Testis (tissue), 3 donors: ENCODE measurements around the gene CNFN. TPM values are rescaled to one million over a fixed set of nuclear protein-coding genes. Genes with fewer than 3 reads are reported as not detected.

ENCODE experiments used
- DNase-seq: peaks from one replicate; pipeline ENCODE4 v3.0.0-alpha.2; 2019
- H3K27ac ChIP-seq, 2 donors: fragments of 200-600 bp; sonication (generic); one replicate each; pipeline ENCODE4 v1.5.1; 2019
- H3K27me3 ChIP-seq: fragments of 200-600 bp; sonication (generic); one replicate; pipeline ENCODE4 v1.5.1; 2019
- H3K36me3 ChIP-seq: fragments of 200-600 bp; sonication (generic); one replicate; pipeline ENCODE4 v1.5.1; 2017; ENCODE audit warnings: low read depth; ENCODE audit errors: missing control alignments
- H3K4me1 ChIP-seq: fragments of 200-600 bp; sonication (generic); one replicate; pipeline ENCODE4 v1.5.1; 2019
- H3K4me3 ChIP-seq, 2 donors: fragments of 200-600 bp; sonication (generic); one replicate each; pipeline ENCODE4 v1.5.1; 2017 to 2019
- H3K9me3 ChIP-seq: fragments of 200-600 bp; sonication (generic); one replicate; pipeline ENCODE4 v1.5.1; 2017
- CTCF ChIP-seq, 3 experiments: fragments of 450-650 bp in 2 of 3; fragments of 200-600 bp in 1 of 3; sonication (generic) in 1 of 3; IDR thresholded peaks; one replicate each; pipeline ENCODE4 v1.5.1; 2016 to 2019; ENCODE audit warnings: antibody characterized with exemption in 3 of 3, mild to moderate bottlenecking in 2 of 3, moderate library complexity in 1 of 3
- POLR2A ChIP-seq: fragments of 450-650 bp; IDR thresholded peaks from one replicate; pipeline ENCODE4 v1.6.1; 2017; ENCODE audit warnings: antibody characterized with exemption, mild to moderate bottlenecking, moderate library complexity
- WGBS, 2 donors: methylation state at CpG; one replicate each; pipeline ENCODE4 v1.1.5; 2018; 5-methylcytosine and 5-hydroxymethylcytosine counted together
- intact Hi-C: fragments of 100-400 bp; cut with DNase I; formaldehyde crosslinking; loops from one replicate; pipeline ENCODE4 v1.15.1; 2023; ENCODE audit warnings: low total_unique reads
- polyA plus RNA-seq: library from polyadenylated mRNA; stranded (reverse); fragments of 350-450 nt; fragmentation: Illumina TruSeq; extraction: RNeasy Lipid Tissue Mini Kit (QIAGEN cat#74804); gene quantifications from one replicate; pipeline ENCODE4 v1.2.3, GENCODE V29; 2014; ENCODE audit warnings: low read depth, low replicate concordance; ENCODE audit not compliant: insufficient read depth
- total RNA-seq, 2 donors: library from RNA; depleted of rRNA; stranded (reverse); fragments of >200 nt; gene quantifications; one replicate each; pipeline ENCODE4 v1.2.3, GENCODE V29; 2016

CNFN gene
- total and polyA plus RNA-seq, 3 donors from 2014 or later: 1.9 to 5.0 (median 2.2) TPM

- no peaks in the 10 kb centered on the region for H3K9me3 ChIP-seq
- no peak overlapping the region for H3K4me3 ChIP-seq
- H3K36me3 ChIP-seq: no peaks in the 10 kb centered on the region
- WGBS, 2 donors: 68 to 77% methylated on average over 4 of the region's 4 CpGs
- H3K4me1 ChIP-seq: peaks cover 4% of the 10 kb centered on the region
- intact Hi-C loops: no loop called here
- no peak for TF ChIP-seq POLR2A
- no peak for TF ChIP-seq CTCF (IDR thresholded peaks at IDR 0.05)
- H3K27me3 ChIP-seq: no peaks in the 10 kb centered on the region
- no peak overlapping the region for H3K27ac ChIP-seq
- DNase-seq: no peak
Observed at GRCh38 chr19:42392165-42392564, 2.1 kb upstream of the CNFN start.

- no peak overlapping the region for H3K27ac ChIP-seq
- no peak overlapping the region for H3K4me3 ChIP-seq
- H3K27me3 ChIP-seq: no peaks in the 10 kb centered on the region
- H3K9me3 ChIP-seq: no peaks in the 10 kb centered on the region
- intact Hi-C loops: no loop called here
- peaks cover 4% of the 10 kb centered on the region for H3K4me1 ChIP-seq
- H3K36me3 ChIP-seq: no peaks in the 10 kb centered on the region
- DNase-seq: no peak
- no peak for TF ChIP-seq CTCF (IDR thresholded peaks at IDR 0.05)
- TF ChIP-seq POLR2A: no peak
- WGBS, 2 donors: 74 to 83% methylated on average over 16 to 18 of the region's 20 CpGs
Observed at GRCh38 chr19:42388851-42389489, 1.1 kb downstream of the CNFN start.

GRCh38 chr19:42386974-42387707, 3.0 kb downstream of the CNFN start:
- Histone ChIP-seq H3K4me3 (peak overlapping the region; percentile 29 to 47), H3K9me3 (no peaks in the 10 kb centered on the region), H3K27me3 (no peaks in the 10 kb centered on the region), H3K27ac (no peak overlapping the region), H3K36me3 (no peaks in the 10 kb centered on the region), H3K4me1 (peaks cover 4% of the 10 kb centered on the region)
- peak; percentile 75 for DNase-seq
- WGBS, 2 donors: 2 to 3% methylated on average over 25 to 48 of the region's 48 CpGs
- intact Hi-C loops: no loop called here
- TF ChIP-seq CTCF (IDR thresholded peaks at IDR 0.05) (peak in 2 of 3 experiments; percentile 33 to 37), POLR2A (no peak)

- no peaks in the 10 kb centered on the region for H3K4me1 ChIP-seq
- H3K27ac ChIP-seq: no peak overlapping the region
- no peaks in the 10 kb centered on the region for H3K27me3 ChIP-seq
- no peak for TF ChIP-seq CTCF (IDR thresholded peaks at IDR 0.05)
- no peak for TF ChIP-seq POLR2A
- no peaks in the 10 kb centered on the region for H3K9me3 ChIP-seq
- no peak overlapping the region for H3K4me3 ChIP-seq
- WGBS, 2 donors: 71 to 73% methylated on average over 6 of the region's 6 CpGs
- no peak for DNase-seq
- no peaks in the 10 kb centered on the region for H3K36me3 ChIP-seq
- intact Hi-C loops: no loop called here
Observed at GRCh38 chr19:42380155-42380554, 9.9 kb downstream of the CNFN start.
